ENCODE results near the gene NFAT5. TPM values are rescaled to one million over a fixed set of nuclear protein-coding genes. Genes with fewer than 3 reads are reported as not detected.

NFAT5 gene
- polyA plus RNA-seq, 3 donors, result 2.4 to 6.9 (median 2.5) TPM

DNA sequence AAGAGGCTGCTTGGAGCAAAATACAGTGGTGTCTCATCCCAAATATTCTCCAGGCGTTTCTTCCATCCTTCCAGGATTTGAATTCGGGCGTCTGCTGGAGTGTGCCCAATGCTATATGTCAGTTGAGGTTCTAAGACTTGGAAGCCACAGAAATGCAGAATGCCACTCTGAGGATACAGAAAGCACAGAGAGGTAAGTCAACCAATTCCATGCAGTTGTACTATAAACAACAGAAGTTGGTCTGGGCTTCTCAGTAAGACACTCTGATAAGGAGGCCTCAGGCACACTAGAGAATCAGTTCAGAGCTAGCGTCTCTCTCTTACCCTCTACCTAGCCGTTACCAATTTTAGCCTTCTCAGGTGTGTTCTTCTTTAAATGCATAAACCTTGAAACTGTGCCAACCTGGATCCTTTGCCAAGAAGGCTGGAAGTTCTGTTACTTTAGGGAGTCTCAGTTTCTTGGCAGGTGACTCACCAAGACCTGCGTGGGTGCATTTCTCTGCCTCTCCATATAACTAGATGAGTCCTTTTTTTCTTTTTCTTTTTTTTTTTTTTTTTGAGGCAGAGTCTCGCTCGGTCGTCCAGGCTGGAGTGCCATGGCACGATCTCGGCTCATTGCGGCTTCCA, 145.5 kb downstream of the NFAT5 start:
- H3K4me3 Mint-ChIP-seq, result no peak overlapping the region
- H2AFZ ChIP-seq (ENCODE audit: insufficient read depth, low read depth, low read length, poor library complexity, severe bottlenecking), result no peak overlapping the region
- no peaks in the 10 kb centered on the region for H3K27me3 ChIP-seq (ENCODE audit: control insufficient read depth in 2 of 2, insufficient read depth in 2 of 2, low read length in 2 of 2)
- H3K79me2 ChIP-seq (ENCODE audit: insufficient read depth, low read length), result no peaks in the 10 kb centered on the region
- intact Hi-C loops (cut with micrococcal nuclease), result loop anchor here (2.0 to 5.0 kb wide), 2 partner anchors 41 to 44 kb away; partner anchors contain the start of gene NOB1 (in 2 of the 2)
- no peak overlapping the region for H3K4me3 ChIP-seq (replicated peaks in 1 of 3; ENCODE audit: low read depth in 2 of 3, low read length in 3 of 3)
- peaks cover 16 to 22% of the 10 kb centered on the region in 2 donors for H3K36me3 Mint-ChIP-seq
- no peak overlapping the region for H3K9ac ChIP-seq (ENCODE audit: insufficient read depth, low read length, poor library complexity, severe bottlenecking)
- no peaks in the 10 kb centered on the region for H4K20me1 ChIP-seq (ENCODE audit: insufficient read depth, low read length)
- H3K4me2 ChIP-seq (replicated peaks; ENCODE audit: extremely low read depth, low read length, poor library complexity, severe bottlenecking), result no peak overlapping the region
- TF ChIP-seq, protein P1, sequence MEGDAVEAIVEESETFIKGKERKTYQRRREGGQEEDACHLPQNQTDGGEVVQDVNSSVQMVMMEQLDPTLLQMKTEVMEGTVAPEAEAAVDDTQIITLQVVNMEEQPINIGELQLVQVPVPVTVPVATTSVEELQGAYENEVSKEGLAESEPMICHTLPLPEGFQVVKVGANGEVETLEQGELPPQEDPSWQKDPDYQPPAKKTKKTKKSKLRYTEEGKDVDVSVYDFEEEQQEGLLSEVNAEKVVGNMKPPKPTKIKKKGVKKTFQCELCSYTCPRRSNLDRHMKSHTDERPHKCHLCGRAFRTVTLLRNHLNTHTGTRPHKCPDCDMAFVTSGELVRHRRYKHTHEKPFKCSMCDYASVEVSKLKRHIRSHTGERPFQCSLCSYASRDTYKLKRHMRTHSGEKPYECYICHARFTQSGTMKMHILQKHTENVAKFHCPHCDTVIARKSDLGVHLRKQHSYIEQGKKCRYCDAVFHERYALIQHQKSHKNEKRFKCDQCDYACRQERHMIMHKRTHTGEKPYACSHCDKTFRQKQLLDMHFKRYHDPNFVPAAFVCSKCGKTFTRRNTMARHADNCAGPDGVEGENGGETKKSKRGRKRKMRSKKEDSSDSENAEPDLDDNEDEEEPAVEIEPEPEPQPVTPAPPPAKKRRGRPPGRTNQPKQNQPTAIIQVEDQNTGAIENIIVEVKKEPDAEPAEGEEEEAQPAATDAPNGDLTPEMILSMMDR (IDR thresholded peaks at IDR 0.05), result no peak
- WGBS (ENCODE audit: insufficient coverage), result 100% methylated on average over 6 of the region's 12 CpGs
- no peak overlapping the region for H3K27ac Mint-ChIP-seq
- H3K27me3 Mint-ChIP-seq (ENCODE audit: low read depth in 3 of 3), result peaks cover 0 to 2% (median 0%) of the 10 kb centered on the region in 3 donors
- peaks cover 0 to 6% of the 10 kb centered on the region in 2 donors for H3K36me3 ChIP-seq (replicated peaks in 1 of 2; ENCODE audit: control insufficient read depth in 1 of 2, insufficient read depth in 2 of 2, low read length in 2 of 2)
- H3K4me1 Mint-ChIP-seq, result no peaks in the 10 kb centered on the region
- H3K27ac ChIP-seq (ENCODE audit: low read depth in 1 of 2, low read length in 2 of 2), result no peak overlapping the region
- DNase-seq, result no peak
- no peaks in the 10 kb centered on the region for H3K4me1 ChIP-seq (ENCODE audit: control insufficient read depth in 1 of 2, insufficient read depth in 2 of 2, low read length in 2 of 2)
- no peaks in the 10 kb centered on the region for H3K9me3 Mint-ChIP-seq
- H3K9me3 ChIP-seq (replicated peaks in 1 of 2; ENCODE audit: control insufficient read depth in 1 of 2, insufficient read depth in 1 of 2, low read length in 2 of 2), result no peaks in the 10 kb centered on the region

DNA sequence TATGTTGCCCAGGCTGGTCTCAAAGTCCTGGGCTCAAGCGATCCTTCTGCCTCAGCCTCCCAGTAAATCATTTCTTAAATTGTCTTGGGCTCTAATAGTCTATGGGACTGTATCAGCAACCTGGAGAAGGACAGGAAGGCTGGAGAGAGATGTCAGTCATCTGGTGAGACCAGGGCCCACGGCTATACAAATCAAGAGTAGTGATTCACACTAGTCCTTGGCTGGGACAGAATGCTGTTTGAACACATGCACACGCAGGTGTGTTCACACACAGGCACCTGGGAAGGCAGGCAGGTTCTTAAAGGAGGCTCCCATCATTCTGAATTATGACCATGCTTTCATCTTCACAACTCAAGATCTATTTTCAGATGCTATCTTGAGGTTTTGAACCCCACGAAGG, 146.5 kb downstream of the NFAT5 start:
- WGBS (ENCODE audit: insufficient coverage), result 100% methylated on average over 3 of the region's 4 CpGs
- intact Hi-C loops (cut with micrococcal nuclease), result loop anchor here in 1 of 2 donors (5.0 kb wide), 1 partner anchor 40 kb away; the partner anchor contains the start of gene NOB1
- H3K4me2 ChIP-seq (replicated peaks; ENCODE audit: extremely low read depth, low read length, poor library complexity, severe bottlenecking), result no peak overlapping the region

More for the DNA sequence above, 146.5 kb downstream of the NFAT5 start:
- H3K27ac ChIP-seq (ENCODE audit: low read depth in 1 of 2, low read length in 2 of 2), result no peak overlapping the region
- no peak overlapping the region for H3K4me3 ChIP-seq (replicated peaks in 1 of 3; ENCODE audit: low read depth in 2 of 3, low read length in 3 of 3)
- Mint-ChIP-seq H3K27ac (no peak overlapping the region), H3K4me3 (no peak overlapping the region), H3K27me3 (ENCODE audit: low read depth in 3 of 3) (peaks cover 0 to 2% (median 0%) of the 10 kb centered on the region in 3 donors), H3K36me3 (peaks cover 10 to 19% of the 10 kb centered on the region in 2 donors), H3K9me3 (no peaks in the 10 kb centered on the region), H3K4me1 (no peaks in the 10 kb centered on the region)
- H2AFZ ChIP-seq (ENCODE audit: insufficient read depth, low read depth, low read length, poor library complexity, severe bottlenecking), result no peak overlapping the region
- H3K79me2 ChIP-seq (ENCODE audit: insufficient read depth, low read length), result no peaks in the 10 kb centered on the region
- peaks cover 0 to 6% of the 10 kb centered on the region in 2 donors for H3K36me3 ChIP-seq (replicated peaks in 1 of 2; ENCODE audit: control insufficient read depth in 1 of 2, insufficient read depth in 2 of 2, low read length in 2 of 2)
- no peaks in the 10 kb centered on the region for H3K27me3 ChIP-seq (ENCODE audit: control insufficient read depth in 2 of 2, insufficient read depth in 2 of 2, low read length in 2 of 2)
- no peak for DNase-seq
- TF ChIP-seq, protein P1 (IDR thresholded peaks at IDR 0.05), result no peak
- H3K9me3 ChIP-seq (replicated peaks in 1 of 2; ENCODE audit: control insufficient read depth in 1 of 2, insufficient read depth in 1 of 2, low read length in 2 of 2), result no peaks in the 10 kb centered on the region
- no peak overlapping the region for H3K9ac ChIP-seq (ENCODE audit: insufficient read depth, low read length, poor library complexity, severe bottlenecking)
- H4K20me1 ChIP-seq (ENCODE audit: insufficient read depth, low read length), result no peaks in the 10 kb centered on the region
- no peaks in the 10 kb centered on the region for H3K4me1 ChIP-seq (ENCODE audit: control insufficient read depth in 1 of 2, insufficient read depth in 2 of 2, low read length in 2 of 2)

Measured in CD14-positive monocyte (primary cell).